Measurements from ENCODE around the gene GRM5.

The GRM5 gene

DNA sequence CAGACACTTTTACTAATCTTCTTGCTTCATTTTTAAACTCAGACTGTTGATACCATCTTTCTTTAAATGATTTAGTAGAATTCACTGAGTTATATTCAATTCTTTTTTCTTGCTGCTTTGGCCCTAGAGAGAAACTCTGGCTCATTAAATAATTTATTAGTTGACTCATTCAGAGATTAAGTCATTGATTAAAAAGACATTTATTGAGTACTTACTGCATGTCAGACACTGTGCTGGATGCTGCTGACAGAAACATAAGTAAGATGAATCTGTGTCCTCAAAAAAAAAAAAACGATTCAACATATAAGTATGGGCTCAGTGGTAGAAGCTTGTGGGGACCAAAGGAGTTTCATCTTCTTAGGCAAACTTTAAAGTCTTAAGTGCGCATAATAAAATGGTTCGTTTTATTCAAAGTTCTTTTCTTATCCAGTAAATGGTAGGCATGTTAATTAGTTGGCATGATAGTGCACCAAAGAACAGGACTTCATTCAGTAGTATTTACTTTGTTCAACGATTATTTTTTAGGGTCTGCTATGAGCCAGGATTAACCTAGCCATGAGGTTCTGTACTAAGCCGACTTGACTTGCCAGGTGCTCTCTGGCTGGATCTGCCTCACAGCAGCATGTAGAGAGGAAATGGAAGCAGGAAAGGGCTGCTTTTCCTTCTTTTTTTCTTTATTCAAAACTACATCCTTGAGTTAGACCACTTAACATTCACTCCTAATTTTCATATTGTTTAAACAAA is 447.3 kb downstream of the GRM5 start:
- DNase-seq (ENCODE audit: low read depth) = no peak

DNA sequence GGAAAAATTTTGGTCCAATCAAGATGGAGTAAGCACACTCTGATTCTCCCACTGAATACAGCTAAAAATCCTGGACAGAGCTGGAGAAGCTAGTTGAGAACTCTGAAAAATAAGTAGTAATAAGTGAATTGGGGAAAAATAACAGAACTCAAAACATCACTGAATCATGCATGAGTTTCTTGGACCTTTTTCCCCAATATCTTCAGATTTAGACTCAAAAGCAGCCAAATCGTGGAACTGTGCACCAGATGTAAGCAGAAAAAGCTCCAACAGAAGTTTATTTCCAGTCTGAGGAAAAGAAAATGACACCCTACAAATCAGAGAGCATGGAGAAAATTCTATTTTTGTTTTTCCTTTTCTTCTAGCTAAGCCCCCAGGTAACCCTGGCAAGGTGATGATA is 448.6 kb downstream of the GRM5 start:
- DNase-seq (ENCODE audit: low read depth) = no peak

DNA sequence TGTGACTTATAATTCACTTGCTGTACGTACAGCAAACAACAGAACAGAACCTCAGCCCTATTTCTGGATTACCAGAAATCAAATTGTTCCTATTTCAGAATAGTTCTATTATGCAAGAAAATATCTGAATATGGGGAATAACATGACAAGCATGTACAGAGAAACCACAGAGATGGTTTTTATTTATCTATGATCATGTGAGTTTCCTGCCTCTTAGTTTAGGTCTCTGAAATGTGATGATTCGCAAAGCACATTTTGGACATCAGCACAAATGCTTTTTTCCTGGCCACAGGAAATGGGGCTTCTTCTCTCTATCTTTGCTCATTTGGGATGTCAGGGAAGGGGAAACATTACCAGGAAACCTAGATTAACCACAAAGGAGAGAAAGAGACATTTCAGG is 461.5 kb downstream of the GRM5 start:
- no peak for DNase-seq (ENCODE audit: low read depth)

DNA sequence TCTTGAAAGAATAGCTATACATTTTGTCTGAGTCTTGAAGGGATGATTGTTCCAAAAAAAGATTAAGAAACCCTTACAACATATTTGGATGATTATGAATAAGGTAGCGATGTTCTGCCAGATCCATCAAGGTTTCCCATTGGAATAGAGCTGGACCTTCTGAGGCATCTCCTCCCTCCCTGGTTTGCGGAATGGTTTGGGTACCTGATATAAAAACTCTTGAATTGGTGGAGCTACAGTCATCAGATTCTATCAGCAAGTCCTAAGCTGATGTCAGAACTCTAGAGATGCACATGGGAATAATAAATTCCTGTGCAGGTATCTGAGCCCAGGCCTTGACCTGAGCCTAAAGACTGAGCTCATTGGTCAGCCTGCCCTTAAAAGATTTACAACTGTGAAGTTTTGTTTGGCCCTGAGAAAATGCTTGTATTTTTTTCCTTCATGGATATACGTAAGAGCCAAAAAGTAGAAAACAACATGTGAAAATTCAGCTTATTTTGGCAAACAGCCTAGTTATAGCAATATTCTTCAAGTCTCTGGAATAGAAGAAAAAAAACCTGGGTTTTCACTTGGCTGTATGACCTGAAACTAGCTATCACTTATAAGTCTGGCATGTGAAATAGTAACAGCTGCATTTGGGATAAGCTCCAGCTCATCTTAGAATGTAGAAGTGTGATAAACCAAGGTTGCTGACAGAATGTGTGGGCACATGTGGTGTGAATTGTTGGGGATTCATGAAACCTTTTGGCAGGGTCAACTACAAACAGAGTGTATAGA is 462.5 kb downstream of the GRM5 start:
- no peak for DNase-seq (ENCODE audit: low read depth)

DNA sequence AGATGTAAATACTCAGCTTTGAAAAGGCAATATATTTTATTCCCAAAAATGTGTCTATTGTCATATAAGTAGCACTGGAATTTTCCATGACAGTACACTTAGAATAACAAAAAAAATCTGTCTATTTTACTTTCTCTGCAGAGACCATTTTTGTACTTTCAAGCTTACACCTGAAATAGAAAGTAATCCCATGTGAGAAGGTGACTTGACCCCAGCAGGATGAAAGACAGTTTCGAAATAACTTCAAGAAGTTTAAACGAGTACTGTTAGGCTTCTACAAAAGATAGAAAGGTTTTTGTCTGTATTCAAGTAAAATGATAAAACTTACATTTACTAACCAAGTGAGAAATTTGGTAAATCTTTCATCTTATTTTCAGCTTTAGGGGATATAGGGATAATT is 468.4 kb downstream of the GRM5 start:
- DNase-seq (ENCODE audit: low read depth) = no peak

DNA sequence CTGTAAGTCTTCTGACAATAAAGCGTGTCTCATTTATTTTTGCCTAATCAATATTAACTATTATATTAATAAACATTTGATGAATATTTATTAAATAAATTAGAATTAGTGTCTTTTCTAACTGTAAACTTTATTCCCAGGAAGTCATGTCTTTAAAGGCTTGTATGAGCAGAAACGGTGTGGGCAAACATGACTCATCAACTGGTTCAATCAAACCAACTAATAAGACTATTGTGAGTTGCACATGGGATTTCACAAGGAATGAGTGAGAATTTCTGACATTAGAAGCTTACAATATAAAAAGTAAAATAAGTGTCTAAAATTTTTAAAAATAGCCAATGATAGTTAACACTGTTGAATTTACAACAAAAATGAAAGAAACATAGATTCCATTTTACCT is 469.0 kb downstream of the GRM5 start:
- no peak for DNase-seq (ENCODE audit: low read depth)

DNA sequence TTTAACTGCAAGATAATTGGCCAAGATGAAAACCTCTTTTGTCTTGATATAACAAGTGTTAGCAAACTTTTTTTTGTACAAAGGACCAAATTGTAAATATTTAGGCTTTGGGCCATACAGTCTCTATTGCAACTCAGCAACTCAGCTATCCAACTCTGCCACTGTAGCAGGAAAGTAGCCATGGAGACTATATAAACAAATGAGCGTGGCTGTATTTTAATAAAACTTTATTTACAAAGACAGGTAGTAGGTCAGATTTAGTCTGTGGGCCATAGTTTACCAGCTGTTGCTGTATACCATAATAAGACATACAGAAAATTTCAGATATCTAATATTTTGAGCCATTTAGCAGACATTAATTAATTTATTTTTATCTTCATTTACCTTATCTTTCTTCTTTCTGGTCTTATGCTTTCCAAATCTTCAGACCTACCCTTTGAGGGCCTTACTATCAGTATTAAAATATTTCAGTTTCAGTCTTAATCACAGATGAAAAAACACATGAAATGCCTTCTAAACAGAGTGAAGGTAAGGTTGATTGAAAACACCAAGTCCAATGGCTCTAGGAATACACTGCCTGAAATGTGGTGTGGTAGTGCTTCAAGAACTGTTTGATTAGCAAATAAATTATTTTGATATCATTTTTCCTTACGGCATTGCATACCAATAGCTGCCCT is 471.4 kb downstream of the GRM5 start:
- DNase-seq (ENCODE audit: low read depth) = no peak

DNA sequence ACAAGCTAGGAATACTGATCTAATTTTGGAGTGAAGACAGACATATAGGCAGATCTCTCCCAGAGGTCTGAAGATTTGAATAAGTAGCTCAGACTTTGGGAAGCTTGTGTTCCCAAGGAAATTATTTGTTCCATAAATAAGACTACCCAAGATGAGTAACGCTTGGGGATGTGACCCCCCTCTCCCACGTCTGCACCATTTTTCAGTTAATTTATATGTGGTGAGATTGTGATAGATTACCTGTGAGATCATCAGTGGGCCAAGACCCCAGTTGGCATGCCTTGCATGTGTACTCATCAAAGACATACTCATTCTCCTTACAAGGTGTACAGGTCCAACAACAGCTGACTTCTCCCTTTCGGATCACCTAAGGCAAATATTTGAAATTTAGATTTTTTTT is 475.4 kb downstream of the GRM5 start:
- no peak for DNase-seq (ENCODE audit: low read depth)

DNA sequence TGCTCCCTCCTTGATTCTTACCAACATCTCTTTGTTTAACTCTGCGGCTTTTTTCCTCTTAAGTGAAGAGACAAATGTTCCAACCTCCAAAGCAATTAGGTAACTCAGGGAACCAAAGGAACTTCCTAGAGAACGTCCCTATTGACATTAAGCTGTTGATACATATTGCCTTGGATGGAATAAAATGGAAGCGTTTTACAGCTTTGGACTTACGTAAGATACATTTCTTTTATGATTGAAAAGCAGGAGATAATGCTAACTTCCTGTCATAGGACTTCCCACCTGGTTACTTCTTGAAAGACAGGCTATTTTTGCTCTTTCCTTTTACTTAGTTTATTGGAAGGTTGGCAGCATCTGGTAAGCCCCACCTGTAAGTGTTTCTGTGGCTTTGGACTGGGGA is 482.5 kb downstream of the GRM5 start:
- DNase-seq (ENCODE audit: low read depth) = no peak

DNA sequence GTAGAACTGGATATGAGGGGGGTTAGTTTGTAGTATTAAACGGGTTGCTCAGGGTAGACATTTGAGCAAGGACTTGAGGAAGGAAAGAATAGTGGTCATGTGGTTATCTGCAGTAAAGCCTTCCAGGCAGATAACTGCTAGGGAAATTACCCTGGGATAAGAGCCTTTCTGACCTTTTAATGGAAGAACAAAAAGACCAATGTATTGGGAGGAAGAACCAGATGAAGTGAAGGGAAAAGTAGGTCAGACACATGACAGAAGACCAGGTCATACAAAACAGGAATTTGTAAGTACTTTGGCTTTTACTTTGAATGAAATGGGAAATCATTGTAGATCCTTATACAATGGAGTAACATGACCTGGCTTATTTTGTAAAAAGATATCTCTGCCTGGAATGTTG is 486.3 kb downstream of the GRM5 start:
- DNase-seq (ENCODE audit: low read depth) = no peak

DNA sequence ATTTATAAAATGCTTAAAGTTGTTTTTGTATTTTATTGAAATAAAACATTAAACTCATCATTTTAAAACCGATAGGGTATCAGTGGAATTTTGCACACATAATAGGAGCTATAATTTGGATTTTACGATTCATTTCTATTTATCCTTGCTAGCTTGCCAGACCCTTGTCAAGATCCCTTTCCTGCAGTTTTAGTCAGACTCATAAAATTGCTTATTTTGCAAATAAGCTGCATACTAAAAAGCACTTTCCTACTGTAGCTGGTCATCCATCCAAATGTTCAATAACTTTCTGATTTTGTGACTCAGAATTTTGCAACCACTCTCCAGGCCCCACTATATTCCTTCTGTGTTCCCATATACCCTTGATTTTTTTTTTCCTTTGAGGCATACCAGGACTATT is 489.0 kb downstream of the GRM5 start:
- no peak for DNase-seq (ENCODE audit: low read depth)

DNA sequence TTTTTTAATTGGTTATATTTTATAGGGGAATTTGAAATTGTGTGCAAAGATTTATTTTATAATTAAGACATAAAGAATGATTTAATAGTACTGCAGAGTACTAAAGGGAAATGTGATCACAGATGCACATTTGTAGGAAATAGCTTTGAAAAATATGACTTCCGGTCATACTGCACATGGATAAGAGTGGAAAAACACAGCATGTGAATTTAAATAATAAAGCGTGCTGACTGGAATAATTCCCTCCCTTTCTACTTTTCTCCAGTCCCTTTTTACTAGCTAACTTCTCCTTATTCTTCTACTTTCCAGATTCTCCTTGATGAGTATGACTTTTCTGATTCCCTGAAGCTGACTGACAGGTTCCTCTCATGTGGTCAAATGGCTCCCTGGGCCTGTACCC is 489.9 kb downstream of the GRM5 start:
- no peak for DNase-seq (ENCODE audit: low read depth)

DNA sequence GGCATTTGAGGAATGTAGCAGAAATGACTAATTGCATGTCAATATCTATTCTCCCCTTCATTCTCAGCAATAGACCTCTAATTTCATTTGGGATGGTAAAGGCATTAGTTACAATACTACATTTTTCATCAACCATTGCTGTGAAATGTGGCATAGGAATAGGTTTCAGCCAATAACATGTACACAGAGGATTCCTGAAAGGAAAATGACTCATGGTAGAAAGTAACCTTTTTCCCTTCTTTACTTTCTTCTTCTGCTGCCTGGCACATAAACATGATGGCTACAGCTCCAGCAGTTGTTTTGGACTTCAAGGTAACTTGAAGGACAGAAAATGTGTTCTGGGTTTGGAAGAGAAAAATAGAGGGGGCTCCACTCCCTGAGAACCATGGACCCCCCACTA is 496.4 kb downstream of the GRM5 start:
- DNase-seq (ENCODE audit: low read depth) = no peak

DNA sequence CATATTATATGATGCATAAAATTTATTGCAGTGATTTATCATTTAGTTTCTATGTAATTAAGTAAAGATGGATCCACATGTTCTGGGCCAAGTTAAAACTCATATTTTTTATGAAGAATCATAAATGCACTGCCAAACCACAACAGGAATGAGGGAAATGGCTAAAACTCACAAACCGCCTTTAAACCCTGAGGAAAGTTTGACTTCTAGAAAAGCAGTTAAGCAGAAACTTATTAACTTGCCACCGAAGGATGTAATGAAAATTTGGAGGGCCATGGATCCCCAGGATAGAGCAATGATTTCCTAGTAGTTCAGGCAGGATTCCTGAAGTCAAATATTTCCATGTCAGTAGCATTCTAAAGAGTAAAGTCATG is 510.0 kb downstream of the GRM5 start:
- DNase-seq (ENCODE audit: low read depth) = no peak

DNA sequence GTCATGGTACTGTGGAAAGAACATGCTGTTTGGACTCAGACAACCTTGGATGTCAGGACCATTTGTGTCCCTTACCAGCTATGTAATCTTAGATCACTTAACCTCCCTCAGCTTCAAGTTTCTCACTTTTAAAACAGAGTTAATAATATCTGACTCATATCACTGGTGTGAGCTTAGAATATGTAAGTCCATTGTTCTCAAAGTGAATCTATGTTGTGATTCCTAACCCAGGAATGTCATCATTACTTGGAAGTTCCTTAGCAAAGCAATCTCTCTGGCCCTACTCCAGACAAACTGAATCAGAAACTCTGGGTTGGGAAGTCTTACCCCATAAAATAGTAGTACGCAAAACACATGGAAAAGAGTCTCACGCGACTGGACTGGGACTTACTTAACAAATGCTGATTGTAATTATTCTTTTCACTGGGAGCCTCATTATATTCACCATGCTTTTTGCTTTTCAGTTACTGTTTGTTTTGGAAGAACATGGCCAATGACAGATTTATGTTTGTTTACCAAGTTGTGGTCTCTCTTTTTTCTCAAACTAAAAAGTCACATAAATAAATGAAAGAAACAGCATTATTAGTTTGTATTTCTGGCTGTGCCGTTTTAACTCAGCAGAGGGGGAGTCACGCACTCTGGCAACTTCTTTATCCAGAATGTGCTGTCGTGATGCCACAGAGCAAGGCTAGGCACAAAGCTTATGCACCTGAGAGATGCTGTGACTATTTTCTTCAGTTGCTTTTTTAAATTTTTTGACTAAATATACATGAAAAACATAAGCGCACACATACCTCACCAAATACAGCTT is 510.6 kb downstream of the GRM5 start:
- no peak for DNase-seq (ENCODE audit: low read depth)

DNA sequence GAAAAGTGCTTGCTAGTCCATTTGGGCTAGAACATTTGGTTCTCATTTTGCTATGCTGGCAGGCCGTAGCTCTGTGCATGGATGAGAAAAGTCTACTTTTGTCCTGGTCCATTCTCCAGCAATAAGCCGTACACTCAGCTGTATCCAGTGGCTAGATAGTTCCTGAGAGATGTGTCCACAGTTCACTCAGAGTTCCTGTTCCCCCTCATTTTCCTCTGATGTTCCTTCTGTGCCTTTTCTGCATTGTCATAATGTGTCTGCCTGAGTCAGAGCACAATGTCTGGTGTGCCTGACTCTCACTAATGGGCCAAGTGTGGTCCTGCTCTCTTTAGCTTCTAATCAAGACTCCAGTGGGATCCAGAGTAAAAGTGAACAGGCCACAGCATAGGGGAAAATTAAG is 512.6 kb downstream of the GRM5 start:
- no peak for DNase-seq (ENCODE audit: low read depth)

DNA sequence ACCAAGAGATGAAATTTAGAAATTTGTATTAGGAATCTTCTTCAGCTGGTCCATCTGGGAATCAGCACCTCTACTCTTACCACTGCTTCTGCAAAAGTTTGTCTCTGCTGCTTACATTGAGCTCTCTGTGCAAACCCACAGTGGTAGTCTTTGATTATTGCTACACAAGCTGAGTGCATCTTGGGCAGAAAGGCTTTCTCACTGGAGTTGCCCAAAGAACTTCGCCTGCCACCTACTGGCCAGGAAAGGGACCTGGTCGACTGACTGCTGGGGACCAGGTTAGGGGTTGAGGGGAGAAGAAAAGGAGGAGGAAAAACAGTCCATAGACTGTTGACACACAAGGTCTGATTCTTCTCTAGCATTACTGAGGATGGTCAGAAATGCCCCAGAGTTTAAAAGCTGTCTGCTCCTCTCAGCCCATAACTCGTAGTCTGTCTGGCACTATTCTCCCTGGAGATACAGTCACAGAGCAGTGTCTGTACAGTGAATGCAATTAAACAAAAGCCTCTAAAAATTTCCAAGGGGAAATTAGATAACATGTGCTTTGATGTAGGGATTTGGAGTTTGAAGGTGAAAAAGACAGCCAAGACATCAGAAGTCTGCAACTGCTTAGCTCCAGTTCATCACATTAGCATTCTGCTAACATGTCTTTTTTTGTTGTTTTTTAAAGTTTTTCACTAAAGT is 513.3 kb downstream of the GRM5 start:
- peak; percentile 24 for DNase-seq (ENCODE audit: low read depth)

DNA sequence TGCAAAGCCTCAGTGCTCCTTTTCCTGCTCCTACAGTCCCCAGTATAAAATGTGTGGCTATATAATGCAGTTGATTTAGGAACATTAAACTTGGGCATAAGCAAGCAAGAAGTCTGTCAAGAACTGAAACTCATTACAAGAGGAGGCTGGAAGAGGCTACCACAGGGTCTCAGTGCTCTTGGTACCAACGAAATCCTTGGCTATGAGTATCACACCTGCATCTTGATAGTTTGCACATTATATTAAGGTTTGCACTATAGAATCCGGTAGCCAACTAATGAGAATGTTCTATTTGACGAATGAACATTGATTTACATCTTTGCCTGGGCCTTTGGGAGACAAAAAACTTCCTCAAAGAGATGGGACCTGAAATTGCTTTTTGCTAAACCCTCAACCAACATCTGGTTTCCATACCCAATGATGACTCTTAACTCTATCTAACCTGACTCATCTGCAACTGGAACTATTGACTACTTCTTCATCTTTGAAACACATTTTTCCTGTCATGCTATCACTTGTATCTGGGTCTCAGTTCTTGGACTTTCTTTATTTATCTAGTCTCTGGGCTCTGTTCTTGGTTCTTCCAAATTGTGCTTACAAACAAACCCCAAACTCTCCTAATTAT is 521.0 kb downstream of the GRM5 start:
- DNase-seq (ENCODE audit: low read depth) = no peak

DNA sequence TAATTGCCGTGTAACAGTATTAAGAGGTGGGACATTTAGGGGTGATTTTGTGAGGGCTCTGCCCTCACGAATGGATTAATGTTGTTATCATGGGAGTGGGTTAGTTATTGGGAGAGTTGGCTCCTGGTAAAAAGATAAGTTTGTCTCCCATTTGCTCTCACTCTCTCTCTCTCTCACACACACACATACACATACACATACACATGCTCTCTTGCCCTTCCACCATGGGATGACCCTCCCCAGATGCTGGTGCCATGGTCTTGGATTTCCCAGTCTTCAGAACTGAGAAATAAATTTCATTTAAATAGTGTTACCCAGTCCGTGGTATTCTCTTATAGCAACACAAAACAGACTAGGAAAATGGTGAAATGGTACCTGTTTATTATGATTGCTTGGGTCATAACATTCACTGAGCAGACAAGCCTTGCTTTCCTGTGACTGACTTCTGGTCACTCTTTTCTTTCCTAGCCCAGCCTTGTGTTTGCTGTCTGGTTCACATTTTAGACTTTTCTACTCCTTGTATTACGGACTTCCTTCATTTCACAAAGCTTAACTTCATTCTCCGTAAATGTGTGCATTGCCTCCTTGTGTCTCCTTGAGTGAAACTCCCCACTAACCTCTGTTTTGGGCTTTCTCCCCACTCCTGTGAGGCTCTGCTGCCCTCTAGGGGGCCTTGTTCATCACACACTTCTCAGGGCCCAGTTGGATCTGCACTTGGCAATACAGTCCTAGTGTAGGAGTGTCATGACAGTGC is 521.7 kb downstream of the GRM5 start:
- peak; percentile 61 for DNase-seq (ENCODE audit: low read depth)

DNA sequence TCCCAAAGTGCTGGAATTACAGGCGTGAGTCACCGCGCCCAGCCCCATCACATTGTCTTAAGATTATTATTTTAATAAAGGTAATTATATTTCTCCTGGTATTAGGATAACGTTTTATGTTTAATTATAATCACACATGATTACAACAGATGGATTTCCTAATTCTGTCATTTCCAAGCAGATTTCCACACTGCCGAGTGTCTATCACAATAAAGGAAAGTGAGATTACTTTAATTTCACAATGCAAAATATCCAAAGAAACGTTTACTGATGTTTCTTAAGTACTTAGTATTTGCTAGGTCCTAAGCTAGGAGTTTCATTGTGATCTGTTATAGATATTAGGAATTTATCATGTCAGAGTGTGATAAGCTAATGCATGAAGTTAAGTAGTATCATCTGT is 524.8 kb downstream of the GRM5 start:
- DNase-seq (ENCODE audit: low read depth) = no peak

DNA sequence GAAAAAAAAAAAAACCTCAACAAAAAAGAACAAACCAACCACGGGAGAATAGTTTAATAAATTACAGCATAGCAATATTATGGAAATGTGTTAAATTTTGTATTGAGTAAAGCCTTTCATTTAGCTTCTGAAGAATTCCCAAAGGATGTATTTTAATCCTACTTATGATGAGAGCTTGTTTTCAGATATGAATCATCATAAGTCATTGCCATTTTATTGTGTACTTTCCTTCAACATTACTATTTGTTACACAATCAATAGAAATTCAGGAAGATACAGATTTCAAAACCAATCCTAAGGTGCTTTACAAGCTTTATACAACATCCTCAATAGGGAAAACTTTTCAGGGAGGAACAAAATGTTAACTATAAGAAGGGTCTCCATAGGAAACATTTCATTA is 527.7 kb downstream of the GRM5 start:
- DNase-seq (ENCODE audit: low read depth) = no peak
